Measurements from ENCODE around the gene LYRM1.

DNA sequence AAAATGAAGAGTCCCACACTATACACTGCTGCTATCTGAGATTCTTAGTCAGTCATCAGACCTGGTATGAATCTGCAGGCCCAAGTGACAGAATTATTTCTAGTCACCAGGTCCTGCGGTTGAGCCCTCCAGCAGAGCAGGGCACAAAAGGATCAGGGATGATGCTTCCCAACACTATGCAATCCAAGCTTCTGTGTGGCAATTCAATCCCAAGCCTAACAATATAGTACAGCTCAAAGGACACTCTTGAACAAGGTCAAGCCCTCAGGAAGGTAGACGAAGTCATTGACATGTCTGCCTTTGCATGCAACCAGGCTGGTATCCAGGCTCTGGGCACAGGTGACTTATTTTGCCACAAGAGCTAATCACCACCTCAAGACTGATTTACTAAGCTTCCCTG lies 6.2 kb upstream of the LYRM1 start:
- TF ChIP-seq, protein P1, sequence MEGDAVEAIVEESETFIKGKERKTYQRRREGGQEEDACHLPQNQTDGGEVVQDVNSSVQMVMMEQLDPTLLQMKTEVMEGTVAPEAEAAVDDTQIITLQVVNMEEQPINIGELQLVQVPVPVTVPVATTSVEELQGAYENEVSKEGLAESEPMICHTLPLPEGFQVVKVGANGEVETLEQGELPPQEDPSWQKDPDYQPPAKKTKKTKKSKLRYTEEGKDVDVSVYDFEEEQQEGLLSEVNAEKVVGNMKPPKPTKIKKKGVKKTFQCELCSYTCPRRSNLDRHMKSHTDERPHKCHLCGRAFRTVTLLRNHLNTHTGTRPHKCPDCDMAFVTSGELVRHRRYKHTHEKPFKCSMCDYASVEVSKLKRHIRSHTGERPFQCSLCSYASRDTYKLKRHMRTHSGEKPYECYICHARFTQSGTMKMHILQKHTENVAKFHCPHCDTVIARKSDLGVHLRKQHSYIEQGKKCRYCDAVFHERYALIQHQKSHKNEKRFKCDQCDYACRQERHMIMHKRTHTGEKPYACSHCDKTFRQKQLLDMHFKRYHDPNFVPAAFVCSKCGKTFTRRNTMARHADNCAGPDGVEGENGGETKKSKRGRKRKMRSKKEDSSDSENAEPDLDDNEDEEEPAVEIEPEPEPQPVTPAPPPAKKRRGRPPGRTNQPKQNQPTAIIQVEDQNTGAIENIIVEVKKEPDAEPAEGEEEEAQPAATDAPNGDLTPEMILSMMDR (conservative IDR thresholded peaks at IDR 0.05; ENCODE audit: low read length), result no peak
- no peak for TF ChIP-seq EZH2phosphoT487 (IDR thresholded peaks at IDR 0.05; ENCODE audit: borderline replicate concordance)
